Body of pancreas (tissue), 4 donors: ENCODE data around the gene CADM2.
"Not testable (repeated sequence)": the region's sequence is repeated elsewhere in the genome, so short reads cannot be mapped to it uniquely, and the experiment has no call there.

Experiments
- POLR2A ChIP-seq, 3 donors: fragments of 450-650 bp; IDR thresholded peaks; one replicate each; pipeline ENCODE4 v1.6.1; 2016; ENCODE audit warnings: antibody characterized with exemption in 3 of 3, mild to moderate bottlenecking in 2 of 3
- TF ChIP-seq, protein P1 (sequence below), 7 experiments: fragments of 450-650 bp in 4 of 7; fragments of 200-600 bp in 3 of 7; sonication (generic) in 3 of 7; IDR thresholded peaks; one replicate each; pipeline ENCODE4 v1.5.1; 2016 to 2019; ENCODE audit warnings: antibody characterized with exemption in 7 of 7

DNA sequence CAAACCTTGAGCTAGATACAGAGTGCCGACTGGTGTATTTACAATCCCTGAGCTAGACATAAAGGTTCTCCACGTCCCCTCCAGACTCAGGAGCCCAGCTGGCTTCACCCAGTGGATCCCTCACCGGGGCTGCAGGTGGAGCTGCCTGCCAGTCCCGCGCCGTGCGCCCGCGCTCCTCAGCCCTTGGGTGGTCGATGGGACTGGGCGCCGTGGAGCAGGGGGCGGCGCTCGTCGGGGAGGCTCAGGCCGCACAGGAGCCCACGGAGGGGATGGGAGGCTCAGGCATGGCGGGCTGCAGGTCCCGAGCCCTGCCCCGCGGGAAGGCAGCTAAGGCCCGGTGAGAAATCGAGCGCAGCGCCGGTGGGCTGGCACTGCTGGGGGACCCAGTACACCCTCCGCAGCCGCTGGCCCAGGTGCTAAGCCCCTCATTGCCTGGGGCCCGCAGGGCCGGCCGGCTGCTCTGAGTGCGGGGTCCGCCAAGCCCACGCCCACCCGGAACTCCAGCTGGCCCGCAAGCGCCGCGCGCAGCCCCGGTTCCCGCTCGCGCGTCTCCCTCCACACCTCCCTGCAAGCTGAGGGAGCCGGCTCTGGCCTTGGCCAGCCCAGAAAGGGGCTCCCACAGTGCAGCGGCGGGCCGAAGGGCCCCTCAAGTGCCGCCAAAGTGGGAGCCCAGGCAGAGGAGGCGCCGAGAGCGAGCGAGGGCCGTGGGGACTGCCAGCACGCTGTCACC lies 175.1 kb downstream of the CADM2 start:
- TF ChIP-seq, protein P1, sequence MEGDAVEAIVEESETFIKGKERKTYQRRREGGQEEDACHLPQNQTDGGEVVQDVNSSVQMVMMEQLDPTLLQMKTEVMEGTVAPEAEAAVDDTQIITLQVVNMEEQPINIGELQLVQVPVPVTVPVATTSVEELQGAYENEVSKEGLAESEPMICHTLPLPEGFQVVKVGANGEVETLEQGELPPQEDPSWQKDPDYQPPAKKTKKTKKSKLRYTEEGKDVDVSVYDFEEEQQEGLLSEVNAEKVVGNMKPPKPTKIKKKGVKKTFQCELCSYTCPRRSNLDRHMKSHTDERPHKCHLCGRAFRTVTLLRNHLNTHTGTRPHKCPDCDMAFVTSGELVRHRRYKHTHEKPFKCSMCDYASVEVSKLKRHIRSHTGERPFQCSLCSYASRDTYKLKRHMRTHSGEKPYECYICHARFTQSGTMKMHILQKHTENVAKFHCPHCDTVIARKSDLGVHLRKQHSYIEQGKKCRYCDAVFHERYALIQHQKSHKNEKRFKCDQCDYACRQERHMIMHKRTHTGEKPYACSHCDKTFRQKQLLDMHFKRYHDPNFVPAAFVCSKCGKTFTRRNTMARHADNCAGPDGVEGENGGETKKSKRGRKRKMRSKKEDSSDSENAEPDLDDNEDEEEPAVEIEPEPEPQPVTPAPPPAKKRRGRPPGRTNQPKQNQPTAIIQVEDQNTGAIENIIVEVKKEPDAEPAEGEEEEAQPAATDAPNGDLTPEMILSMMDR (IDR thresholded peaks at IDR 0.05): not testable (repeated sequence)
- not testable (repeated sequence) for TF ChIP-seq POLR2A (IDR thresholded peaks at IDR 0.05)
